ENCODE measurements around the gene MAN1C1. TPM values are rescaled to one million over a fixed set of nuclear protein-coding genes. Genes with fewer than 3 reads are reported as not detected.

The MAN1C1 gene
- total and polyA plus RNA-seq, 7 donors: 1.8 to 6.7 (median 2.0) TPM

- Histone ChIP-seq H3K9me3 (no peaks in the 10 kb centered on the region), H3K36me3 (ENCODE audit: insufficient read depth in 1 of 2, low read depth in 1 of 2) (no peaks in the 10 kb centered on the region), H3K4me3 (no peak overlapping the region), H3K27me3 (ENCODE audit: insufficient read depth in 3 of 3, low read length in 2 of 3) (no peaks in the 10 kb centered on the region), H3K27ac (no peak overlapping the region), H3K4me1 (peaks cover 3% of the 10 kb centered on the region)
- no peak for TF ChIP-seq CTCF (IDR thresholded peaks at IDR 0.05)
- ATAC-seq: no peak
- DNase-seq: no peak
- intact Hi-C loops (cut with DNase I): no loop called here
- WGBS, 3 donors: 90 to 93% (median 91%) methylated on average over 7 of the region's 7 CpGs
Observed at GRCh38 chr1:25755475-25756125, 139.0 kb downstream of the MAN1C1 start.

- H3K27me3 ChIP-seq (ENCODE audit: insufficient read depth in 3 of 3, low read length in 2 of 3): no peaks in the 10 kb centered on the region
- no peak overlapping the region for H3K4me3 ChIP-seq
- H3K4me1 ChIP-seq: peaks cover 3% of the 10 kb centered on the region
- 65 to 85% (median 74%) methylated on average over 3 of the region's 3 CpGs for WGBS, 3 donors
- ATAC-seq (no peak), DNase-seq (no peak)
- no peak for TF ChIP-seq CTCF (IDR thresholded peaks at IDR 0.05)
- H3K36me3 ChIP-seq (ENCODE audit: insufficient read depth in 1 of 2, low read depth in 1 of 2): no peaks in the 10 kb centered on the region
- intact Hi-C loops (cut with DNase I): no loop called here
- no peak overlapping the region for H3K27ac ChIP-seq
- H3K9me3 ChIP-seq: no peaks in the 10 kb centered on the region
Observed at GRCh38 chr1:25756215-25756614, 139.6 kb downstream of the MAN1C1 start.

GRCh38 chr1:25757151-25757845, 140.7 kb downstream of the MAN1C1 start:
- ATAC-seq: no peak
- Histone ChIP-seq H3K9me3 (no peaks in the 10 kb centered on the region), H3K27me3 (ENCODE audit: insufficient read depth in 3 of 3, low read length in 2 of 3) (no peaks in the 10 kb centered on the region), H3K4me1 (peaks cover 3% of the 10 kb centered on the region), H3K4me3 (no peak overlapping the region), H3K36me3 (ENCODE audit: insufficient read depth in 1 of 2, low read depth in 1 of 2) (no peaks in the 10 kb centered on the region), H3K27ac (no peak overlapping the region)
- TF ChIP-seq CTCF (IDR thresholded peaks at IDR 0.05): no peak
- no peak for DNase-seq
- 83 to 88% (median 84%) methylated on average over 12 of the region's 12 CpGs for WGBS, 3 donors
- intact Hi-C loops (cut with DNase I): no loop called here

- no peak for DNase-seq
- no peak for TF ChIP-seq CTCF (IDR thresholded peaks at IDR 0.05)
- WGBS, 3 donors: 58 to 79% (median 62%) methylated on average over 5 of the region's 5 CpGs
- no peaks in the 10 kb centered on the region for H3K27me3 ChIP-seq (ENCODE audit: insufficient read depth in 3 of 3, low read length in 2 of 3)
- peaks cover 3% of the 10 kb centered on the region for H3K4me1 ChIP-seq
- no peak overlapping the region for H3K4me3 ChIP-seq
- no peaks in the 10 kb centered on the region for H3K36me3 ChIP-seq (ENCODE audit: insufficient read depth in 1 of 2, low read depth in 1 of 2)
- intact Hi-C loops (cut with DNase I): no loop called here
- no peak overlapping the region for H3K27ac ChIP-seq
- H3K9me3 ChIP-seq: no peaks in the 10 kb centered on the region
- ATAC-seq: no peak
Observed at GRCh38 chr1:25757846-25758185, 141.2 kb downstream of the MAN1C1 start.

Data from psoas muscle (tissue), 8 donors.